IMR-90 (cell line): ENCODE data around the gene MAZ. TPM values are rescaled to one million over a fixed set of nuclear protein-coding genes. Genes with fewer than 3 reads are reported as not detected.

ENCODE experiments used
- ATAC-seq: fragments of 200-7000 bp; cut with Tn5 transposase; 2 replicates; pipeline ENCODE4 v1.9.1; 2020; ENCODE audit warnings: low read depth, mild to moderate bottlenecking, moderate library complexity
- BruUV-seq: library from RNA; stranded (reverse); fragments of 400-500 nt; replicated peaks from 2 replicates; lab custom pipeline; 2021; lab: Mats Ljungman, UMichigan
- CTCF ChIA-PET: fragments of 300-600 bp; formaldehyde crosslinking; extraction: SDS; loops from one replicate; lab custom pipeline; 2021; ENCODE audit warnings: antibody characterized with exemption; lab: Yijun Ruan, JAX
- POLR2A ChIA-PET: fragments of 300-600 bp; sonication (Branson Sonifier 250); formaldehyde crosslinking; loops from one replicate; lab custom pipeline; 2022; ENCODE audit warnings: antibody characterized with exemption; ENCODE audit not compliant: unreplicated experiment; lab: Charles Lee
- DNase-seq: peaks from one replicate; pipeline ENCODE4 v3.0.0; 2013
- H2AFZ ChIP-seq: replicated peaks from 2 replicates; pipeline ENCODE3; 2013; ENCODE audit warnings: low read length, mild to moderate bottlenecking; ENCODE audit not compliant: poor library complexity
- H2AK5ac ChIP-seq: 2 replicates; pipeline ENCODE4 v1.6.1; 2013; ENCODE audit warnings: low read depth, low read length, inconsistent platforms
- H2AK9ac ChIP-seq: replicated peaks from 2 replicates; pipeline ENCODE3; 2013; ENCODE audit warnings: mild to moderate bottlenecking, low read depth, low read length, moderate library complexity; ENCODE audit not compliant: poor library complexity
- H2BK120ac ChIP-seq: 2 replicates; pipeline ENCODE4 v1.6.1; 2013; ENCODE audit warnings: low read depth, low read length, inconsistent platforms
- H2BK15ac ChIP-seq: 3 replicates; pipeline ENCODE4 v1.6.1; 2013; ENCODE audit warnings: low read depth, low read length, inconsistent platforms
- H2BK20ac ChIP-seq: 2 replicates; pipeline ENCODE4 v1.6.1; 2013; ENCODE audit warnings: low read depth, mild to moderate bottlenecking, inconsistent platforms, low read length, moderate library complexity
- H2BK5ac ChIP-seq: 2 replicates; pipeline ENCODE4 v1.6.1; 2013; ENCODE audit warnings: mild to moderate bottlenecking, low read depth, low read length, inconsistent platforms; ENCODE audit not compliant: poor library complexity, severe bottlenecking
- H3K14ac ChIP-seq: replicated peaks from 2 replicates; pipeline ENCODE4 v1.6.1; 2013; ENCODE audit warnings: low read depth, low read length, inconsistent platforms
- H3K18ac ChIP-seq: 2 replicates; pipeline ENCODE4 v1.6.1; 2013; ENCODE audit warnings: low read depth, low read length, control low read depth
- H3K23ac ChIP-seq: 2 replicates; pipeline ENCODE4 v1.6.1; 2013; ENCODE audit warnings: low read depth, low read length, inconsistent platforms
- H3K27ac ChIP-seq: 2 replicates; pipeline ENCODE4 v1.5.1; 2013; ENCODE audit warnings: mild to moderate bottlenecking, control low read depth, low read length; ENCODE audit not compliant: insufficient read depth
- H3K27me3 ChIP-seq: 2 replicates; pipeline ENCODE4 v1.6.1; 2013; ENCODE audit warnings: low read length; ENCODE audit not compliant: control insufficient read depth, insufficient read depth
- H3K36me3 ChIP-seq: 2 replicates; pipeline ENCODE4 v1.6.1; 2013; ENCODE audit warnings: low read length, mixed read lengths; ENCODE audit not compliant: control insufficient read depth, insufficient read depth
- H3K4ac ChIP-seq: 2 replicates; pipeline ENCODE4 v1.6.1; 2013; ENCODE audit warnings: low read depth, low read length, inconsistent platforms
- H3K4me1 ChIP-seq: 2 replicates; pipeline ENCODE4 v1.6.1; 2013; ENCODE audit warnings: low read length, mixed read lengths; ENCODE audit not compliant: control insufficient read depth, insufficient read depth
- H3K4me2 ChIP-seq: 2 replicates; pipeline ENCODE4 v1.6.1; 2013; ENCODE audit warnings: low read depth, mild to moderate bottlenecking, control low read depth, low read length, moderate library complexity
- H3K4me3 ChIP-seq: 2 replicates; pipeline ENCODE4 v1.5.1; 2013; ENCODE audit warnings: low read depth, mild to moderate bottlenecking, control low read depth, low read length, moderate library complexity; ENCODE audit not compliant: insufficient read depth
- H3K56ac ChIP-seq: 2 replicates; pipeline ENCODE4 v1.6.1; 2013; ENCODE audit warnings: low read length, inconsistent platforms; ENCODE audit not compliant: insufficient read depth; ENCODE audit errors: extremely low read depth
- H3K79me1 ChIP-seq, 2 experiments: 2 replicates each; pipeline ENCODE4 v1.6.1; 2013; ENCODE audit warnings: low read length in 2 of 2, inconsistent platforms in 1 of 2, low read depth in 1 of 2
- H3K9ac ChIP-seq: 2 replicates; pipeline ENCODE4 v1.6.1; 2013; ENCODE audit warnings: low read depth, low read length, control low read depth
- H3K9me1 ChIP-seq: 2 replicates; pipeline ENCODE4 v1.6.1; 2013; ENCODE audit warnings: low read length, inconsistent platforms; ENCODE audit not compliant: insufficient read depth
- H3K9me3 ChIP-seq: 2 replicates; pipeline ENCODE4 v1.6.1; 2013; ENCODE audit warnings: low read length; ENCODE audit not compliant: control insufficient read depth, insufficient read depth
- H4K20me1 ChIP-seq: 2 replicates; pipeline ENCODE4 v1.6.1; 2013; ENCODE audit warnings: low read length, inconsistent platforms; ENCODE audit not compliant: insufficient read depth
- H4K5ac ChIP-seq: 2 replicates; pipeline ENCODE4 v1.6.1; 2013; ENCODE audit warnings: mild to moderate bottlenecking, low read depth, low read length, control low read depth
- H4K8ac ChIP-seq, 2 experiments: 2 replicates each; pipeline ENCODE4 v1.6.1; 2013; ENCODE audit warnings: low read depth in 2 of 2, low read length in 2 of 2, control low read depth in 1 of 2, inconsistent platforms in 1 of 2
- H4K91ac ChIP-seq: 2 replicates; pipeline ENCODE4 v1.6.1; 2013; ENCODE audit warnings: low read depth, low read length, inconsistent platforms; ENCODE audit not compliant: insufficient read depth
- CHD1 ChIP-seq: IDR thresholded peaks from 2 replicates; pipeline ENCODE4 v1.6.1; 2012; ENCODE audit warnings: low read depth, low read length, improper control_type of control experiment
- CTCF ChIP-seq: conservative IDR thresholded peaks from 2 replicates; pipeline ENCODE4 v1.5.1; 2012; ENCODE audit warnings: mild to moderate bottlenecking, low read depth, low read length, improper control_type of control experiment
- ELK1 ChIP-seq: fragments of 150-350 bp; IDR thresholded peaks from 2 replicates; pipeline ENCODE4 v1.6.1; 2016; ENCODE audit warnings: low read depth, mild to moderate bottlenecking, low read length, moderate library complexity, borderline replicate concordance
- FOS ChIP-seq: fragments of 150-350 bp; IDR thresholded peaks from 2 replicates; pipeline ENCODE4 v1.6.1; 2016; ENCODE audit warnings: low read depth, low read length
- MAFK ChIP-seq: IDR thresholded peaks from 2 replicates; pipeline ENCODE4 v1.6.1; 2012; ENCODE audit warnings: low read depth, low read length, improper control_type of control experiment
- MAZ ChIP-seq: IDR thresholded peaks from 2 replicates; pipeline ENCODE4 v1.6.1; 2012; ENCODE audit warnings: low read depth, mild to moderate bottlenecking, low read length, improper control_type of control experiment, moderate library complexity, borderline replicate concordance
- MXI1 ChIP-seq: IDR thresholded peaks from 2 replicates; pipeline ENCODE4 v1.6.1; 2012; ENCODE audit warnings: low read depth, mild to moderate bottlenecking, low read length, moderate library complexity, borderline replicate concordance
- RAD21 ChIP-seq: IDR thresholded peaks from 2 replicates; pipeline ENCODE4 v1.6.1; 2012; ENCODE audit warnings: low read length, improper control_type of control experiment
- RFX5 ChIP-seq: IDR thresholded peaks from 2 replicates; pipeline ENCODE4 v1.8.0; 2012; ENCODE audit warnings: low read depth, mild to moderate bottlenecking, low read length, moderate library complexity
- SMC3 ChIP-seq: fragments of 150-350 bp; IDR thresholded peaks from 2 replicates; pipeline ENCODE4 v1.6.1; 2016; ENCODE audit warnings: low read depth, mild to moderate bottlenecking, antibody characterized with exemption, low read length, moderate library complexity
- WGBS, 2 experiments: methylation state at CpG; one replicate each; pipeline versions ENCODE4 v1.1.5 to v1.1.7; 2013; ENCODE audit warnings: missing lambda C conversion rate in 2 of 2; ENCODE audit not compliant: insufficient read length in 1 of 2; ENCODE audit errors: extremely low coverage in 2 of 2; 5-methylcytosine and 5-hydroxymethylcytosine counted together
- dilution Hi-C: fragments of 300-500 bp; cut with HindIII; formaldehyde crosslinking; loops from one replicate; pipeline ENCODE4 v1.14.3; 2018; ENCODE audit warnings: low sequenced_read_pairs; ENCODE audit not compliant: unreplicated experiment
- in situ Hi-C: fragments of 300-500 bp; cut with MboI; formaldehyde crosslinking; loops from 3 replicates; pipeline ENCODE4 v1.14.3; 2019; ENCODE audit warnings: low sequenced_read_pairs, inconsistent platforms, mixed read lengths
- intact Hi-C: fragments of 100-400 bp; cut with micrococcal nuclease; formaldehyde crosslinking; loops from 2 replicates; pipeline ENCODE4 v1.10.0; 2022
- polyA plus RNA-seq, 3 experiments: library from polyadenylated mRNA; depleted of rRNA; stranded (reverse); fragments of >200 nt; gene quantifications; 2 replicates each; pipeline ENCODE4 v1.2.3, GENCODE V29; 2012; ENCODE audit warnings: low replicate concordance in 1 of 3
- total RNA-seq: library from RNA; depleted of rRNA; stranded (reverse); fragments of >200 nt; gene quantifications from 2 replicates; pipeline ENCODE4 v1.2.3, GENCODE V29; 2012

MAZ gene
- total and polyA plus RNA-seq, 2 of the 4 experiments (the other 2 are of a cell fraction): 113 to 138 TPM

GRCh38 chr16:29810699-29811169 lies 4.4 kb downstream of the MAZ start:
- no peaks in the 10 kb centered on the region for H3K27me3 ChIP-seq
- H4K20me1 ChIP-seq: peaks cover 30% of the 10 kb centered on the region
- BruUV-seq: TSS peak; percentile 78
- no peak overlapping the region for H3K14ac ChIP-seq
- no peak overlapping the region for H3K18ac ChIP-seq
- H4K8ac ChIP-seq: peak overlapping the region in 1 of 2 experiments; percentile 34; a peak in 2 of 4 replicates
- H2BK15ac ChIP-seq: peak overlapping the region; percentile 44; the same call in 1 of the 3 replicates
- peak overlapping the region; percentile 12; the same call in 1 of the 2 replicates for H3K27ac ChIP-seq
- H2BK5ac ChIP-seq: peak overlapping the region; percentile 61
- CTCF ChIA-PET: interaction anchor here (1.4 kb wide), 1 partner anchor 22 kb away, joined by 3 read pairs; no protein-coding TSS in a partner anchor
- intact Hi-C loops: no loop called here
- TF ChIP-seq FOS: no peak
- TF ChIP-seq MXI1: no peak
- no peak for TF ChIP-seq RAD21
- no peak for TF ChIP-seq CHD1
- TF ChIP-seq CTCF: no peak
- TF ChIP-seq MAFK: no peak
- no peak for TF ChIP-seq SMC3
- no peak for TF ChIP-seq RFX5
- TF ChIP-seq ELK1: no peak
- TF ChIP-seq MAZ: no peak
- no peak overlapping the region for H4K5ac ChIP-seq
- POLR2A ChIA-PET: interaction anchor here (0.7 kb wide), 1 partner anchor 19 kb away, joined by 6 read pairs; no protein-coding TSS in a partner anchor
- H3K9me1 ChIP-seq: peaks cover 13% of the 10 kb centered on the region
- H3K9me3 ChIP-seq: no peaks in the 10 kb centered on the region
- H3K4me3 ChIP-seq: no peak overlapping the region
- H3K4ac ChIP-seq: peak overlapping the region; percentile 45; the same call in 1 of the 2 replicates
- H3K56ac ChIP-seq: no peak overlapping the region
- H2AK9ac ChIP-seq: peak overlapping the region; percentile 42
- no peak overlapping the region for H2BK20ac ChIP-seq
- H2AK5ac ChIP-seq: peak overlapping the region; percentile 79
- DNase-seq (no peak), ATAC-seq (no peak)
- no peak overlapping the region for H4K91ac ChIP-seq
- H3K36me3 ChIP-seq: peaks cover 12% of the 10 kb centered on the region
- H3K23ac ChIP-seq: no peak overlapping the region; the same call in 1 of the 2 replicates
- H3K79me1 ChIP-seq: peaks cover 8 to 50% of the 10 kb centered on the region in 2 experiments; a peak in 3 of 4 replicates
- in situ Hi-C loops: no loop called here
- H3K4me1 ChIP-seq: peaks cover 27% of the 10 kb centered on the region
- dilution Hi-C loops: no loop called here
- H2AFZ ChIP-seq: peak overlapping the region; percentile 5
- 0% methylated on average over 4 of the region's 9 CpGs; no CpG with 5 or more reads in 1 of the 2 experiments for WGBS, 2 experiments
- H3K4me2 ChIP-seq: peak overlapping the region; percentile 28; the same call in 1 of the 2 replicates
- no peak overlapping the region for H2BK120ac ChIP-seq
- peak overlapping the region; percentile 35; the same call in 1 of the 2 replicates for H3K9ac ChIP-seq
